GM12878 (cell line): ENCODE data around the gene MYO1C. TPM values are rescaled to one million over a fixed set of nuclear protein-coding genes. Genes with fewer than 3 reads are reported as not detected.

Experiments used
- ATAC-seq: fragments of 200-7000 bp; cut with Tn5 transposase; 3 replicates; pipeline ENCODE4 v1.9.1; 2020; ENCODE audit warnings: mild to moderate bottlenecking, moderate library complexity
- BruUV-seq: library from RNA; stranded (reverse); fragments of 400-500 nt; replicated peaks from 2 replicates; lab custom pipeline; 2021; lab: Mats Ljungman, UMichigan
- CTCF ChIA-PET: fragments of 300-600 bp; sonication (Branson Sonifier 250); formaldehyde crosslinking; extraction: SDS; loops from one replicate; lab custom pipeline; 2021; ENCODE audit warnings: inconsistent platforms; lab: Yijun Ruan, JAX
- POLR2A ChIA-PET: fragments of 350-600 bp; formaldehyde crosslinking; extraction: SDS; loops from one replicate; lab custom pipeline; 2021; ENCODE audit warnings: inconsistent platforms; lab: Charles Lee
- RAD21 ChIA-PET: fragments of 300-600 bp; sonication (Branson Sonifier 250); formaldehyde crosslinking; loops from one replicate; lab custom pipeline; 2023; ENCODE audit warnings: antibody characterized with exemption; ENCODE audit not compliant: unreplicated experiment; lab: Charles Lee
- SMC1A ChIA-PET: fragments of 300-600 bp; sonication (Branson Sonifier 250); formaldehyde crosslinking; loops from one replicate; lab custom pipeline; 2023; ENCODE audit not compliant: unreplicated experiment, uncharacterized antibody; lab: Charles Lee
- DNase-seq: peaks from one replicate; pipeline ENCODE4 v3.0.0-alpha.2; 2011; ENCODE audit warnings: low read depth, low spot score
- FAIRE-seq: peaks from 3 replicates; lab custom pipeline; 2011; peaks lifted over from hg19 to GRCh38; lab: Jason Lieb, UNC
- H2AFZ ChIP-seq: 2 replicates; pipeline ENCODE4 v1.6.0; 2011; ENCODE audit warnings: low read depth, low read length, control low read depth; ENCODE audit not compliant: control insufficient read depth
- H3K27ac ChIP-seq: 2 replicates; pipeline ENCODE4 v1.5.1; 2011; ENCODE audit warnings: control low read depth; ENCODE audit not compliant: control insufficient read depth, insufficient read depth
- H3K27me3 ChIP-seq, 2 experiments: replicated peaks in 1 of 2; 2 replicates each; pipeline versions ENCODE4 v1.6.0 to v1.6.1; 2011; ENCODE audit warnings: low read length in 1 of 2; ENCODE audit not compliant: control insufficient read depth in 2 of 2, insufficient read depth in 2 of 2
- H3K36me3 ChIP-seq, 2 experiments: 2 replicates each; pipeline ENCODE4 v1.5.1; 2011; ENCODE audit warnings: low read length in 1 of 2; ENCODE audit not compliant: control insufficient read depth in 2 of 2, insufficient read depth in 2 of 2
- H3K4me1 ChIP-seq: 2 replicates; pipeline ENCODE4 v1.6.1; 2011; ENCODE audit warnings: mild to moderate bottlenecking, low read length, moderate library complexity, mixed read lengths; ENCODE audit not compliant: control insufficient read depth, insufficient read depth
- H3K4me2 ChIP-seq: 2 replicates; pipeline ENCODE4 v1.6.0; 2011; ENCODE audit warnings: control low read depth; ENCODE audit not compliant: control insufficient read depth, insufficient read depth
- H3K4me3 ChIP-seq: fragments of 200-600 bp; sonication (generic); 2 replicates; pipeline ENCODE4 v1.5.1; 2016
- H3K79me2 ChIP-seq: 2 replicates; pipeline ENCODE4 v1.6.0; 2011; ENCODE audit warnings: low read length; ENCODE audit not compliant: control insufficient read depth, insufficient read depth
- H3K9ac ChIP-seq: 2 replicates; pipeline ENCODE4 v1.8.0; 2011; ENCODE audit warnings: low read length, control low read depth, mixed read lengths; ENCODE audit not compliant: control insufficient read depth, insufficient read depth
- H3K9me3 ChIP-seq: replicated peaks from 3 replicates; pipeline ENCODE4 v1.5.1; 2011; ENCODE audit warnings: mild to moderate bottlenecking, low read length; ENCODE audit not compliant: control insufficient read depth, insufficient read depth
- H4K20me1 ChIP-seq: 2 replicates; pipeline ENCODE4 v1.6.0; 2011; ENCODE audit not compliant: control insufficient read depth, insufficient read depth
- ATF3 ChIP-seq: IDR thresholded peaks from 2 replicates; pipeline ENCODE4 v1.6.1; 2011; ENCODE audit warnings: low read depth, mild to moderate bottlenecking, low read length, moderate library complexity, borderline replicate concordance; ENCODE audit errors: extremely low read depth
- IKZF1 ChIP-seq: fragments of 450-650 bp; conservative IDR thresholded peaks from 2 replicates; pipeline ENCODE4 v1.6.1; 2017; ENCODE audit warnings: antibody characterized with exemption, mild to moderate bottlenecking
- JUNB ChIP-seq: IDR thresholded peaks from 2 replicates; pipeline ENCODE4 v1.6.1; 2016; ENCODE audit warnings: antibody characterized with exemption, mild to moderate bottlenecking
- KLF5 ChIP-seq: fragments of 450-650 bp; IDR thresholded peaks from 2 replicates; pipeline ENCODE4 v1.6.1; 2014; ENCODE audit warnings: mild to moderate bottlenecking; ENCODE audit not compliant: partially characterized antibody
- LARP7 ChIP-seq: fragments of 450-650 bp; IDR thresholded peaks from 2 replicates; pipeline ENCODE4 v1.6.1; 2017; ENCODE audit warnings: mild to moderate bottlenecking
- MYC ChIP-seq: IDR thresholded peaks from 2 replicates; pipeline ENCODE4 v1.6.1; 2011; ENCODE audit warnings: mild to moderate bottlenecking, low read length, moderate library complexity, inconsistent platforms; ENCODE audit not compliant: insufficient read depth, insufficient replicate concordance, insufficient read length, severe bottlenecking
- PBX3 ChIP-seq: IDR thresholded peaks from 2 replicates; pipeline ENCODE4 v1.6.1; 2011; ENCODE audit warnings: mild to moderate bottlenecking, low read depth, low read length, moderate library complexity; ENCODE audit not compliant: insufficient replicate concordance
- POLR2A ChIP-seq: IDR thresholded peaks from 2 replicates; pipeline ENCODE4 v1.6.1; 2011; ENCODE audit warnings: low read depth, mild to moderate bottlenecking, low read length
- RELA ChIP-seq: fragments of 450-650 bp; IDR thresholded peaks from 2 replicates; pipeline ENCODE4 v1.8.0; 2014; ENCODE audit warnings: borderline replicate concordance; ENCODE audit not compliant: partially characterized antibody
- SREBF1 ChIP-seq: IDR thresholded peaks from 2 replicates; pipeline ENCODE4 v1.6.1; 2012; ENCODE audit warnings: mild to moderate bottlenecking, low read length
- TCF7 ChIP-seq: IDR thresholded peaks from 2 replicates; pipeline ENCODE4 v1.6.1; 2014; ENCODE audit warnings: antibody characterized with exemption, borderline replicate concordance
- ZBTB11 ChIP-seq: fragments of 450-650 bp; formaldehyde crosslinking; IDR thresholded peaks from 2 replicates; pipeline ENCODE4 v1.5.0; 2022; ENCODE audit warnings: mild to moderate bottlenecking, missing genetic modification characterization
- ZBTB4 ChIP-seq: fragments of 450-650 bp; formaldehyde crosslinking; IDR thresholded peaks from 2 replicates; pipeline ENCODE4 v1.4.0; 2022; ENCODE audit warnings: mild to moderate bottlenecking, moderate library complexity
- ZNF217 ChIP-seq: fragments of 450-650 bp; IDR thresholded peaks from 2 replicates; pipeline ENCODE4 v1.6.1; 2017; ENCODE audit warnings: antibody characterized with exemption, mild to moderate bottlenecking
- ZNF384 ChIP-seq: IDR thresholded peaks from 2 replicates; pipeline ENCODE4 v1.6.1; 2012; ENCODE audit warnings: low read depth, mild to moderate bottlenecking, low read length, improper control_type of control experiment, borderline replicate concordance
- WGBS: methylation state at CpG from one replicate; pipeline ENCODE4 v1.1.6; 2016; ENCODE audit warnings: low lambda C conversion rate; ENCODE audit not compliant: insufficient replicate concordance, insufficient coverage; ENCODE audit errors: missing lambda C conversion rate; 5-methylcytosine and 5-hydroxymethylcytosine counted together
- in situ Hi-C: fragments of 300-500 bp; cut with MboI; formaldehyde crosslinking; loops from 9 replicates; pipeline ENCODE4 v1.14.3; 2018; ENCODE audit warnings: mixed read lengths
- intact Hi-C: fragments of 100-400 bp; cut with micrococcal nuclease; formaldehyde crosslinking; loops from one replicate; pipeline ENCODE4 v1.14.2; 2022; ENCODE audit not compliant: unreplicated experiment
- polyA plus RNA-seq, 11 experiments: library from polyadenylated mRNA; depleted of rRNA in 4 of 11; unstranded in 6 of 11; stranded (reverse) in 5 of 11; fragments of >200 nt; fragmentation: Nextera tagmentation in 4 of 11; fragmentation: Illumina TruSeq in 1 of 11; extraction: Ambion mirVana in 4 of 11; extraction: Trizol in 1 of 11; gene quantifications; 1 replicate in 1 of 11; 2 replicates in 10 of 11; pipeline versions ENCODE4 v1.2.1 to v1.2.3, GENCODE V29; 2011 to 2016; ENCODE audit warnings: inconsistent platforms in 2 of 11, missing spikeins in 2 of 11, low read depth in 1 of 11
- total RNA-seq, 4 experiments: library from RNA; depleted of rRNA in 3 of 4; stranded (reverse); fragments of >200 nt in 3 of 4; fragmentation: Illumina TruSeq in 1 of 4; extraction: Trizol in 1 of 4; gene quantifications; 2 replicates each; pipeline versions ENCODE4 v1.2.1 to v1.2.3, GENCODE V29; 2013 to 2021

The MYO1C gene
- total and polyA plus RNA-seq, 10 of the 15 experiments (the other 5 are each of a cell fraction or from before 2014, with no cell fraction given) = 1.2 to 92.0 (median 36.6) TPM

GRCh38 chr17:1422885-1423284, 69.6 kb downstream of the MYO1C start (continued):
- no peak for TF ChIP-seq RELA
- TF ChIP-seq, all 136 proteins: peak for 0

- Histone ChIP-seq H3K9ac (no peak overlapping the region), H3K27me3 (no peaks in the 10 kb centered on the region), H3K27ac (no peak overlapping the region), H2AFZ (no peak overlapping the region), H3K36me3 (peaks cover 2 to 9% of the 10 kb centered on the region in 2 experiments), H3K4me2 (no peak overlapping the region), H3K79me2 (peaks cover 1% of the 10 kb centered on the region; the same call in 1 of the 2 replicates)
- intact Hi-C loops = no loop called here
- ChIA-PET POLR2A (no interaction called here), RAD21 (no interaction called here), CTCF (no interaction called here), SMC1A (no interaction called here)
- no TSS peak for BruUV-seq
- DNase-seq (no peak), ATAC-seq (no peak), FAIRE-seq (no peak)
- 96% methylated on average over 11 of the region's 11 CpGs for WGBS
- TF ChIP-seq KLF5 (no peak), PBX3 (no peak), LARP7 (no peak), ZBTB4 (CRISPR knock-in tag) (no peak), TCF7 (no peak), ZBTB11 (no peak), POLR2A (no peak), ZNF217 (no peak), MYC (no peak), SREBF1 (no peak), JUNB (no peak), IKZF1 (no peak), ZNF384 (no peak), ATF3 (no peak)
- TF ChIP-seq, all 136 proteins: peak for 0
- Histone ChIP-seq H3K9me3 (no peaks in the 10 kb centered on the region), H3K4me3 (no peak overlapping the region), H3K4me1 (no peaks in the 10 kb centered on the region), H4K20me1 (no peaks in the 10 kb centered on the region)
- in situ Hi-C loops = no loop called here
Measured at GRCh38 chr17:1421470-1421869, 71.0 kb downstream of the MYO1C start.
